Endodermal cell (in vitro differentiated cells): ENCODE measurements around the gene MBP. TPM values are rescaled to one million over a fixed set of nuclear protein-coding genes. Genes with fewer than 3 reads are reported as not detected.

ENCODE experiments used
- DNase-seq: peaks from one replicate; pipeline ENCODE4 v3.0.0-alpha.2; 2017
- H3K27ac ChIP-seq: 2 replicates; pipeline ENCODE4 v1.5.1; 2013; ENCODE audit warnings: mild to moderate bottlenecking, low read depth, low read length, moderate library complexity
- H3K27me3 ChIP-seq: 2 replicates; pipeline ENCODE4 v1.6.1; 2013; ENCODE audit warnings: mild to moderate bottlenecking, low read length, moderate library complexity; ENCODE audit not compliant: insufficient read depth, control insufficient read depth, poor library complexity, severe bottlenecking
- H3K36me3 ChIP-seq: 2 replicates; pipeline ENCODE4 v1.7.0; 2013; ENCODE audit warnings: mild to moderate bottlenecking, low read length, moderate library complexity; ENCODE audit not compliant: control insufficient read depth, insufficient read depth
- H3K4me1 ChIP-seq: one replicate; pipeline ENCODE4 v1.7.0; 2013; ENCODE audit warnings: low read length; ENCODE audit not compliant: control insufficient read depth, insufficient read depth
- H3K4me3 ChIP-seq: 2 replicates; pipeline ENCODE4 v1.5.1; 2013; ENCODE audit warnings: mild to moderate bottlenecking, low read length, moderate library complexity
- H3K9ac ChIP-seq: 2 replicates; pipeline ENCODE4 v1.6.1; 2013; ENCODE audit warnings: mild to moderate bottlenecking, low read length, moderate library complexity; ENCODE audit not compliant: poor library complexity, severe bottlenecking; ENCODE audit errors: extremely low read depth
- H3K9me3 ChIP-seq: 2 replicates; pipeline ENCODE4 v1.6.1; 2013; ENCODE audit warnings: mild to moderate bottlenecking, low read length, moderate library complexity; ENCODE audit not compliant: control insufficient read depth
- H3K27ac Mint-ChIP-seq: 2 replicates; pipeline ENCODE4 v1.8.0; 2020; ENCODE audit warnings: mixed read lengths
- H3K27me3 Mint-ChIP-seq: 2 replicates; pipeline ENCODE4 v1.8.0; 2021; ENCODE audit warnings: mild to moderate bottlenecking, mixed read lengths; ENCODE audit not compliant: insufficient read depth
- H3K36me3 Mint-ChIP-seq: 2 replicates; pipeline ENCODE4 v1.8.0; 2020; ENCODE audit warnings: low read depth, mixed read lengths
- H3K4me1 Mint-ChIP-seq: 2 replicates; pipeline ENCODE4 v1.8.0; 2020; ENCODE audit warnings: mixed read lengths
- H3K4me3 Mint-ChIP-seq: 2 replicates; pipeline ENCODE4 v1.8.0; 2020; ENCODE audit warnings: mild to moderate bottlenecking, moderate library complexity, mixed read lengths
- H3K9me3 Mint-ChIP-seq: 2 replicates; pipeline ENCODE4 v1.8.0; 2020; ENCODE audit warnings: mild to moderate bottlenecking, mixed read lengths
- WGBS, 2 experiments: methylation state at CpG; one replicate each; pipeline versions ENCODE4 v1.1.5 to v1.1.7; 2013; ENCODE audit warnings: missing lambda C conversion rate in 2 of 2, mixed read lengths in 1 of 2; ENCODE audit not compliant: insufficient coverage in 1 of 2, insufficient read length in 1 of 2; 5-methylcytosine and 5-hydroxymethylcytosine counted together
- total RNA-seq, 2 donors: library from RNA; stranded (reverse); fragmentation: NEBNext Ultra II Directional in 1 of 2; extraction: Animal tissue kit (Norgen Biotek cat#: 25700) in 1 of 2; gene quantifications; 2 replicates in 1 of 2; 3 replicates in 1 of 2; pipeline ENCODE4 v1.2.1, GENCODE V29; 2021
- TF ChIP-seq, protein P1 (sequence below): fragments of 200-600 bp; sonication (generic); conservative IDR thresholded peaks from 2 replicates; pipeline ENCODE4 v1.5.0; 2021; ENCODE audit warnings: antibody characterized with exemption, mild to moderate bottlenecking

Gene MBP
- total RNA-seq, 2 donors from 2014 or later = 16.3 to 19.0 TPM

DNA sequence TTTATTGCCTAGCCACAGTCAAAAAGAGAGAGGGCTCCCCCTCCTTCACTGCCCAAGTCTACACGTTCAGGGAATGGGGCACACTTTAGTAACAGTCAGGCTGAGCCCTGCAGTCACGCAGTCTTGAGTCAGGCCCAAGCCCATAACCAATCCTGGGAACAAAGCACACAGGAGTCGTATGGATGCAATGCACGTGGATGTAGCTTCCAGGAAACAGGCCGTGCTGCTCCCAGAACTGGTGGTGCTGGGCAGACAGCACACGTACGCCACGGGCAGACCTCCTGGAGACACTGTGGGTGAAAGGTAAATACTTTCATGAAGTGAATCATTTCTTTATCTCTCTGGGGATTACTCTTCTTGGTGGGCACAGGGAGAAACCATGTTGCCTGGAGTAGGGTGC, 30.0 kb upstream of the MBP start:
- peaks cover 4% of the 10 kb centered on the region for H3K9me3 Mint-ChIP-seq
- Histone ChIP-seq H3K4me1 (no peaks in the 10 kb centered on the region), H3K27me3 (no peaks in the 10 kb centered on the region), H3K9me3 (no peaks in the 10 kb centered on the region), H3K27ac (no peak overlapping the region), H3K4me3 (no peak overlapping the region), H3K36me3 (no peaks in the 10 kb centered on the region), H3K9ac (no peak overlapping the region)
- H3K27ac Mint-ChIP-seq = no peak overlapping the region
- H3K4me1 Mint-ChIP-seq = peaks cover 13% of the 10 kb centered on the region
- no peaks in the 10 kb centered on the region for H3K36me3 Mint-ChIP-seq
- no peak for DNase-seq
- H3K27me3 Mint-ChIP-seq = no peaks in the 10 kb centered on the region
- TF ChIP-seq, protein P1, sequence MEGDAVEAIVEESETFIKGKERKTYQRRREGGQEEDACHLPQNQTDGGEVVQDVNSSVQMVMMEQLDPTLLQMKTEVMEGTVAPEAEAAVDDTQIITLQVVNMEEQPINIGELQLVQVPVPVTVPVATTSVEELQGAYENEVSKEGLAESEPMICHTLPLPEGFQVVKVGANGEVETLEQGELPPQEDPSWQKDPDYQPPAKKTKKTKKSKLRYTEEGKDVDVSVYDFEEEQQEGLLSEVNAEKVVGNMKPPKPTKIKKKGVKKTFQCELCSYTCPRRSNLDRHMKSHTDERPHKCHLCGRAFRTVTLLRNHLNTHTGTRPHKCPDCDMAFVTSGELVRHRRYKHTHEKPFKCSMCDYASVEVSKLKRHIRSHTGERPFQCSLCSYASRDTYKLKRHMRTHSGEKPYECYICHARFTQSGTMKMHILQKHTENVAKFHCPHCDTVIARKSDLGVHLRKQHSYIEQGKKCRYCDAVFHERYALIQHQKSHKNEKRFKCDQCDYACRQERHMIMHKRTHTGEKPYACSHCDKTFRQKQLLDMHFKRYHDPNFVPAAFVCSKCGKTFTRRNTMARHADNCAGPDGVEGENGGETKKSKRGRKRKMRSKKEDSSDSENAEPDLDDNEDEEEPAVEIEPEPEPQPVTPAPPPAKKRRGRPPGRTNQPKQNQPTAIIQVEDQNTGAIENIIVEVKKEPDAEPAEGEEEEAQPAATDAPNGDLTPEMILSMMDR = no peak
- WGBS, 2 experiments = 85 to 94% methylated on average over 5 to 8 of the region's 8 CpGs
- no peak overlapping the region for H3K4me3 Mint-ChIP-seq

GRCh38 chr18:77161961-77162360, 29.4 kb upstream of the MBP start:
- H3K9me3 ChIP-seq = no peaks in the 10 kb centered on the region
- H3K4me3 ChIP-seq = no peak overlapping the region
- Mint-ChIP-seq H3K4me1 (peaks cover 9% of the 10 kb centered on the region), H3K9me3 (peaks cover 4% of the 10 kb centered on the region), H3K36me3 (no peaks in the 10 kb centered on the region), H3K4me3 (no peak overlapping the region), H3K27me3 (no peaks in the 10 kb centered on the region), H3K27ac (no peak overlapping the region)
- no peaks in the 10 kb centered on the region for H3K27me3 ChIP-seq
- TF ChIP-seq, protein P1 = no peak
- H3K36me3 ChIP-seq = no peaks in the 10 kb centered on the region
- no peak overlapping the region for H3K27ac ChIP-seq
- H3K9ac ChIP-seq = no peak overlapping the region
- H3K4me1 ChIP-seq = no peaks in the 10 kb centered on the region
- WGBS, 2 experiments = 66 to 76% methylated on average over 4 to 5 of the region's 5 CpGs
- no peak for DNase-seq

DNA sequence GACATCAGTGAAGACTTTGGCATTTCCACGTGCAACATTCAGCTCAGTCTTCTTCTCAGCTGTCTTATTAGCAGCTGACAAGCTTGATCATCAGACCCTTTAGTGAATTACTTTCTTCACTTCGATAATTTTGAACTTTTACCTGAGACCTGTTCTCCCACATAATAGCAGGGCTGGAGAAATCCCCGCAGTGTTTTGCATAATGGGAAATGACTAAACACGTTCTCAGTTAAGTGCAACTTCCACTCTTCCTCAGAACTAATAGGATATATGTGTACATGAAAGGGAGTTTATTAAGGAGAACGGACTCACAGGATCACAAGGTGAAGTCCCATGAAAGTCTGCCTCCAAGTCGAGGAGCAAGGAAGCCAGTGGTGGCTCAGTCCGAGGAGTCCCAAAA, 28.8 kb upstream of the MBP start:
- Histone ChIP-seq H3K4me1 (no peaks in the 10 kb centered on the region), H3K4me3 (no peak overlapping the region), H3K36me3 (no peaks in the 10 kb centered on the region), H3K27me3 (no peaks in the 10 kb centered on the region), H3K9me3 (no peaks in the 10 kb centered on the region), H3K9ac (no peak overlapping the region), H3K27ac (no peak overlapping the region)
- Mint-ChIP-seq H3K4me3 (no peak overlapping the region), H3K27me3 (no peaks in the 10 kb centered on the region), H3K27ac (no peak overlapping the region), H3K36me3 (no peaks in the 10 kb centered on the region), H3K9me3 (peaks cover 4% of the 10 kb centered on the region), H3K4me1 (peaks cover 9% of the 10 kb centered on the region)
- no peak for DNase-seq
- TF ChIP-seq, protein P1 = no peak
- 81 to 87% methylated on average over 4 to 5 of the region's 7 CpGs for WGBS, 2 experiments
